C4-2B (cell line): ENCODE measurements around the gene CCL7.
"Not testable (repeated sequence)": the region's sequence is repeated elsewhere in the genome, so short reads cannot be mapped to it uniquely, and the experiment has no call there.

Experiments used
- H3K27ac ChIP-seq: fragments of 450-650 bp; 2 replicates; pipeline ENCODE4 v1.5.1; 2017
- ZFX ChIP-seq: fragments of 450-650 bp; IDR thresholded peaks from 2 replicates; pipeline ENCODE4 v1.6.1; 2017
- TF ChIP-seq, protein P1 (sequence below): fragments of 450-650 bp; conservative IDR thresholded peaks from 2 replicates; pipeline ENCODE4 v1.5.1; 2017; ENCODE audit warnings: mild to moderate bottlenecking

CCL7 gene

DNA sequence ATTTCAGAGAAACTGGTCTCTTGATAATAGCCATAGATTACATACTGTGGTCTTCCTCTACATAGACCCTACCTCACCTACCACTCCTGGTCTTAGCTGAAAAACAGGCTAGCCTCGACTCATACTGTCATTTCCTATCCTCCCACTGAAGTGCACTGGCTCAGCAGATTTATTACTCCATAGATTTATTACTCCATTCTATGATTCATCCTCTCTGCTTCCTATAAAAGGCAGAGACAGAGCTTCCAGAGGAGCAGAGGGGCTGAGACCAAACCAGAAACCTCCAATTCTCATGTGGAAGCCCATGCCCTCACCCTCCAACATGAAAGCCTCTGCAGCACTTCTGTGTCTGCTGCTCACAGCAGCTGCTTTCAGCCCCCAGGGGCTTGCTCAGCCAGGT lies at the start of gene CCL7:
Gene CCL7, plus strand, starts transcription at position 253 of the 400 bp plus-strand sequence. Its CDS starts 70 bp downstream, at position 323.
- no peak within 1 kb of the TSS for H3K27ac ChIP-seq
- no peak for TF ChIP-seq ZFX
- TF ChIP-seq, protein P1, sequence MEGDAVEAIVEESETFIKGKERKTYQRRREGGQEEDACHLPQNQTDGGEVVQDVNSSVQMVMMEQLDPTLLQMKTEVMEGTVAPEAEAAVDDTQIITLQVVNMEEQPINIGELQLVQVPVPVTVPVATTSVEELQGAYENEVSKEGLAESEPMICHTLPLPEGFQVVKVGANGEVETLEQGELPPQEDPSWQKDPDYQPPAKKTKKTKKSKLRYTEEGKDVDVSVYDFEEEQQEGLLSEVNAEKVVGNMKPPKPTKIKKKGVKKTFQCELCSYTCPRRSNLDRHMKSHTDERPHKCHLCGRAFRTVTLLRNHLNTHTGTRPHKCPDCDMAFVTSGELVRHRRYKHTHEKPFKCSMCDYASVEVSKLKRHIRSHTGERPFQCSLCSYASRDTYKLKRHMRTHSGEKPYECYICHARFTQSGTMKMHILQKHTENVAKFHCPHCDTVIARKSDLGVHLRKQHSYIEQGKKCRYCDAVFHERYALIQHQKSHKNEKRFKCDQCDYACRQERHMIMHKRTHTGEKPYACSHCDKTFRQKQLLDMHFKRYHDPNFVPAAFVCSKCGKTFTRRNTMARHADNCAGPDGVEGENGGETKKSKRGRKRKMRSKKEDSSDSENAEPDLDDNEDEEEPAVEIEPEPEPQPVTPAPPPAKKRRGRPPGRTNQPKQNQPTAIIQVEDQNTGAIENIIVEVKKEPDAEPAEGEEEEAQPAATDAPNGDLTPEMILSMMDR = no peak

DNA sequence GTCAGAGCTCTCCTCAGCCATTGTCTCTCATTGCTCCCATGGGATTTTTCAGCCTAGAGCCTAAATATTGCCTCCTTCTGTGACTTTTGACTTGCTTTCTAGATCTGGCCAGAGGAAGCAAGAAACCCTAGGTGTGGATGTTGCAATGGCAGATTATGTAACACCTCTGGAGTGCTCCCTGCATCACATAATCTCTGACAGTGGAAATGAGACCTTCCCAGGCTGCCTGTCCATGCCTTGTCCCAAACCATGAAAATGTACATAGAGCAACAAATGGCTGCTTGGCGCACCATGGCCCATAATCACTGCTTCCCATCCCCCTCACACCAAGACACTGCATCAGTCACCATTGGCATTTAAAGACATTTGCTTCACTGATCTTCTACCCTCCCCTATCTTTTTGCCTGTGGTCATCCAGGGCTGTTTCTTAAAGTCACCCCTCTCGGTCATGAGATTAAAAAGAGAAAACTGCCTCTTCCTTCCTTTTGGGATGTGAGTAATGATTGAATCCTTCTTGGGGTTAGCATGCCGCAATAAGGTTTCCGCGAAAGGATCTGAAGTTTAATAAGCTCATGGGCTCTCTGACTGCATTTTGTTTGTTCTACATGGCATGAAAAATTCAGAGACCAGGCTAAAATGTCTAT lies 49.1 kb upstream of the CCL7 start:
- no peak overlapping the region for H3K27ac ChIP-seq
- no peak for TF ChIP-seq ZFX
- TF ChIP-seq, protein P1 = no peak

DNA sequence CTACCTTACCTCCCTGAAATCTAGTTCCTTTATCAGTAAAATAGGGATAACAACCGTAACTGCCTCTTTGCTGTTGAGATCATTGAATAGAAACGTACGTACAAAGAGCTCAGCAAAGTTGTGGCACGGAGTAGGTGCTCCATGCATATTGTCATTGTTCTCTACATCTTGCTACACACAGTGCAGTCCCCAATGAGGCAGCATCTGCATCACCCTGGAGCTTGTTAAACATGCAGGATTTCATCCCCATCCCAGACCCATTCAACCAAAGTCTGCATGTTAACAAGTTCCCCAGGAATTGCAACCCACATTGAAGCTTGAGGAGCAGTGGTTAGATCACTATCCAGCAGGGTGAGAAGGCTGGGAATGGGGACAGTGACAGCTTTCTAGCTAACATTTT lies 48.6 kb upstream of the CCL7 start:
- H3K27ac ChIP-seq = no peak overlapping the region
- TF ChIP-seq, protein P1 = no peak
- no peak for TF ChIP-seq ZFX

DNA sequence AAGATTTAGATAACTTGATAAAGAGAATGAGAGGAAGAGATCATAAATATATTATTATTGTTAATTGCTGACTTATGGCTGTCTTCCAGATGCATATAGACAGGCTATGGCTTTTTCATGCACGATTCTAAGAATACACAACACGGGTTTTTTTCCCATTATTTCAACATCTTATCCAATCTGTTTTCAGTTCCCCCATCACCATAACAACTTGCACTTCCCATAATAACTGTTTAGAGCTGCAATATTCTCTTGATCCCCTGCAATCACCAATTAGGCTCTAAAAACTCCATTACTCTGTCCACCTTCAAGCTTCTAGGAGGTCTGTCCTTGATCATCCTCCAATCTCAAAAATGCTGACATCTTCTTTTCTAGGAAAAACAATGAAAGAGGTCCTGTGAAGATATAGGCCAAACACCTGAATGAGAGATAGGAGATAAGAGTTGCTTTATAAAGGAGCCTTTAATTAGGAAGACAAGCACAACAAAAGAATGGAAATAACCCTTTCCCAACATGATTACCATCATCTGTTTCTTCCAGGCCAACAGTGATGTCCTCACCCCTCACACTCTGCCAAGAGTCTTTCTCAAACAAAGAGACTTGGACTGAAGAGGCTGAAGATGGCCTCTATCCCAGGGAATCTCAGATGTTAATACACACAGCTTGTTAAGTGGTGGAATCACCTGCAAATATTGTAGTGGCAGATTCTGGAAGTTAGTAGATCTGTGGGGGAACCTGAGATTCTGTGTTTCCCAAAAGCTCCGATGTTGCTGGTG lies 47.1 kb upstream of the CCL7 start:
- no peak overlapping the region for H3K27ac ChIP-seq
- no peak for TF ChIP-seq ZFX
- TF ChIP-seq, protein P1 = no peak

DNA sequence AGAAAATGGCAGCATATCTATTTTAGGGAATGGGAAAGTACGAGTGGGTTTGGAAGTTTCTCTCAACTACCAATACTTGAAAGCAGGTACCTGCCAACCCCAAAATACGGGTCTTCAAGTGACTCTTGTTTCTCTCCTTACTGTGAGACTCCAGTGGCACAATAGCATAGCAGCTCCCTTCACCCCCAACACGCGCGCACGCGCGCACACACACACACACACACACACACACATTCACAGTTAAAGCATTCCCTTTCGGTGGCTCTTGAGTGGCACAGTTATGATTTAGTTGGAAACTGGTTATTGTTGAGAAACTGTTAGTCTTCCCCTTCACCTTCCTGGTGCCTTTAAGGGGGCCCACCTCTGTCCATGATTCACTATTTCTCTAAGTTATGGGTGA lies 45.0 kb upstream of the CCL7 start:
- TF ChIP-seq ZFX = no peak
- TF ChIP-seq, protein P1 = no peak
- no peak overlapping the region for H3K27ac ChIP-seq

DNA sequence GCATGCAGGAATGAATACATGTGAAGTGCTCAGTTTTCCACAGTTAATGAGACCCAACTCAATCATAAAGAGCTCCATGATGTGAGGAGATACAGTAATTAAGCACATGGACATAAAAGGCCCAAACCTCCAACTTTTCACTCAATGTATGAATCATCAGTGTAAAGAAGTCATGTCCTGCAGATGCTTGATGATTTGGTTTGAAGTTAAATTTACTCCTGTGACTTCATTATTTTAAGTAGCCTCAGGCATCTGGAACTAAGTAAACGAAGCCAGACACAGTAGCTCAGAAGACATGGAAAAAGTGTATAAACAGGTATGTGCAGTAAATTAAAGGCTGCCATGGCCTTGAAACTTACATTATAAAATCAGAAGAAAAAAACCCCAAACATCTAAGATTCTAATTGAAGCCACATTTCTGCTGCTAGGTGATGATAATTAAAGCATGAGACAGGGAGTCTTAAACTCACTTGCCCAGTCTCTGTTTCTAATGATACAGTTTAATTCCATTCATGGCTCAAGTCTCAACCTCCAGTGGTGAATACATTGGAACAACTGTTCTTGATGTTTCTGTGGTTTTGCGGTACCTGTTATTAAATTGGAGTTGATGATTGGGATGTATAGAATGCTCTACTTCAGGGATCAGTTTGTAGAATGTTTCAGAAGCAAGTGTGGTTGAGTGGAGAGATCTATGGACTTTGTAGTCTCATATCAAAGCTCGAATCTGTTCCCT lies 43.8 kb upstream of the CCL7 start:
- TF ChIP-seq, protein P1 = no peak
- no peak for TF ChIP-seq ZFX
- H3K27ac ChIP-seq = no peak overlapping the region

DNA sequence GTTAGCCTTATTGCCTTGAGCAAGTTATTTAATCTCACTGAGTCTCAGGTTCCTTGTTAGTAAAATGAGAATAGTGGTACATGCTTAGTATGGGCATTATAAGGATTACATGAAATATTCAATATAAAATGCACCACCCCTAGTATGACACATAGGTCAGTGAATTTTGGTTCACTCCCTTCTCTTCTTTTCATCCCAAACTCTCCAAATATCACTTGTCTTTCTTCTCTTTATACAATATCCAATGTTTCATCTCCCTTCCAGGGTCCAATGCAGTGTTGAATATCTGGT lies 43.3 kb upstream of the CCL7 start:
- no peak overlapping the region for H3K27ac ChIP-seq
- no peak for TF ChIP-seq ZFX
- TF ChIP-seq, protein P1 = no peak

DNA sequence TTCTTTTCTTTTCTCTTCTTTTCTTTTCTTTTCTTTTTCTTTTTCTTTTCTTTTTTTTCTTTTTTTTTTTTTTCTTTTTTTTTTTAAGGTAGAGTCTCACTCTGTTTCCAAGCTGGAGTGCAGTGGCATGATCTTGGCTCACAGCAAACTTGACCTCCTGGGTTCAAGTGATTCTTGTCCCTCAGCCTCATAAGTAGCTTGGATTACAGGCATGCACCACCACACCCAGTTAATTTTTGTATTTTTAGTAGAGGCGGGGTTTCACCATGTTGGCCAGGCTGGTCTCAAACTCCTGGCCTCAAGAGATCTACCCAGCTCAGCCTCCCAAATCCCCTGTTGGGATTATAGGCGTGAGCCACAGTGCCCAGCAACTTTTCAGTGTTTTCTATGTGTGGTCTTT lies 42.7 kb upstream of the CCL7 start:
- not testable (repeated sequence) for H3K27ac ChIP-seq
